ENCODE measurements around the gene FIG4. TPM values are rescaled to one million over a fixed set of nuclear protein-coding genes. Genes with fewer than 3 reads are reported as not detected.

FIG4 gene
- total RNA-seq, 1 donor from 2014 or later = 13.0 TPM

DNA sequence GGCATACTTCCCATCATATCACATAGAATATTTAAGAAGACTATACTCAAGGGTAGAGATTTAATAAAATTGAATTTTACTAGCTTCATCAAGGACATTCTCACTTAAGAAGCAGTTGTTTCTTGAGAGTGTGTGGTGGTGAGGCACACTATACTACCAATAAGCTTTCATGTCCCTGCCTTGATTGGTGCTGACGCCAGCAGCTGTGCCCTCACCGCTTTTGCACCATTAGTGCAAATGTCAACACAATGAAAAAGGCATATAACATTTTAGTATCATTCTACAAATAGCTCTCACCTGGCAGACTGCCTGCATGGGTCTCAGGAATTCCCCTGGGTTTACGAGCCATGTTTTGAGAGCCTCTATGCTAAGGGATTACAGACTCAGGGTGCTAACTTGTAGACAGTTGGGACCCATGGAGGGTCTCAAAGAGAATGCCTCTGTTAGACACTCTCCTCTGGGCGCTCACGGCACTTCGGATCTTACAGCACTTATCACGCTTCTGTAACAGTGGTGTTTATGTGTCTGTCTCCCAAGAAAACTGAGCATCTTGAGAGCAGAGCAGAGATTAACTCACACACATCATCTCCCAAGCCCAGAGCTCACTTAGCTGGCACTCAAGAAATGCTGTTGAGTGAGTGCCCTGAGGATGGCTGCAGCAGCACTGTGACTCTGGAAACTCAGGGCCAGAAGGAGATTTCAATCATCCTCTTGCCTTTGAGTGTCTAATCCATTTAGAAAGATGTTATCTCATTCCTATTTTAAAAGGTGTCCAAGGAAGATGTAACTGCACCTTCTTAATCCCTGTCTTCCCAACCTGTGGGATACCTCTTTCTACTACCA is 143.7 kb downstream of the FIG4 start:
- Mint-ChIP-seq H3K4me3 (ENCODE audit: unreplicated experiment) (no peak overlapping the region), H3K27ac (ENCODE audit: unreplicated experiment) (no peak overlapping the region), H3K4me1 (ENCODE audit: low read depth) (no peaks in the 10 kb centered on the region), H3K36me3 (ENCODE audit: low read depth) (peaks cover 3% of the 10 kb centered on the region), H3K27me3 (ENCODE audit: low read depth) (no peaks in the 10 kb centered on the region), H3K9me3 (ENCODE audit: low read depth) (peaks cover 11% of the 10 kb centered on the region)
- no peak for DNase-seq (ENCODE audit: low spot score)
- TF ChIP-seq, protein P1, sequence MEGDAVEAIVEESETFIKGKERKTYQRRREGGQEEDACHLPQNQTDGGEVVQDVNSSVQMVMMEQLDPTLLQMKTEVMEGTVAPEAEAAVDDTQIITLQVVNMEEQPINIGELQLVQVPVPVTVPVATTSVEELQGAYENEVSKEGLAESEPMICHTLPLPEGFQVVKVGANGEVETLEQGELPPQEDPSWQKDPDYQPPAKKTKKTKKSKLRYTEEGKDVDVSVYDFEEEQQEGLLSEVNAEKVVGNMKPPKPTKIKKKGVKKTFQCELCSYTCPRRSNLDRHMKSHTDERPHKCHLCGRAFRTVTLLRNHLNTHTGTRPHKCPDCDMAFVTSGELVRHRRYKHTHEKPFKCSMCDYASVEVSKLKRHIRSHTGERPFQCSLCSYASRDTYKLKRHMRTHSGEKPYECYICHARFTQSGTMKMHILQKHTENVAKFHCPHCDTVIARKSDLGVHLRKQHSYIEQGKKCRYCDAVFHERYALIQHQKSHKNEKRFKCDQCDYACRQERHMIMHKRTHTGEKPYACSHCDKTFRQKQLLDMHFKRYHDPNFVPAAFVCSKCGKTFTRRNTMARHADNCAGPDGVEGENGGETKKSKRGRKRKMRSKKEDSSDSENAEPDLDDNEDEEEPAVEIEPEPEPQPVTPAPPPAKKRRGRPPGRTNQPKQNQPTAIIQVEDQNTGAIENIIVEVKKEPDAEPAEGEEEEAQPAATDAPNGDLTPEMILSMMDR (IDR thresholded peaks at IDR 0.05) = no peak

DNA sequence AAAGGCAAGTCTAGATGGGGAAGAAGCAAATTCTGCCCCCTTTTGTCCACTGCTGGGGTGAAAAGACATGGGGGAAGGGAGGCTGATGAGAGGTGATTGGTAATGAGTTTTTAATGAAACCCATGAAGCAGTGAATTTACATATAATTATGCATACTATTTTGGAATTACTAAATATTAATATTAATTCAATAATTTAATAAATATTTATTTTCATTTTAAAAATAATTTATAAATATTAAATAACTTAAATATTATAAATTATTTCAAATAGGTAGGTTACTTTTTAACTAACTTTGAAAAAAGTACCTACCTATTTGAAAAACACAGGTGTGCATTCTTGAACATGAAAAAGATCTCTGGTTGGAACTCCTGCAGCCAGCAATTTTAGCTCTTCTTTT is 148.9 kb downstream of the FIG4 start:
- Mint-ChIP-seq H3K36me3 (ENCODE audit: low read depth) (no peaks in the 10 kb centered on the region), H3K4me1 (ENCODE audit: low read depth) (no peaks in the 10 kb centered on the region), H3K27ac (ENCODE audit: unreplicated experiment) (no peak overlapping the region), H3K9me3 (ENCODE audit: low read depth) (peaks cover 7% of the 10 kb centered on the region), H3K27me3 (ENCODE audit: low read depth) (no peaks in the 10 kb centered on the region), H3K4me3 (ENCODE audit: unreplicated experiment) (no peak overlapping the region)
- TF ChIP-seq, protein P1 (IDR thresholded peaks at IDR 0.05) = no peak
- DNase-seq (ENCODE audit: low spot score) = no peak

DNA sequence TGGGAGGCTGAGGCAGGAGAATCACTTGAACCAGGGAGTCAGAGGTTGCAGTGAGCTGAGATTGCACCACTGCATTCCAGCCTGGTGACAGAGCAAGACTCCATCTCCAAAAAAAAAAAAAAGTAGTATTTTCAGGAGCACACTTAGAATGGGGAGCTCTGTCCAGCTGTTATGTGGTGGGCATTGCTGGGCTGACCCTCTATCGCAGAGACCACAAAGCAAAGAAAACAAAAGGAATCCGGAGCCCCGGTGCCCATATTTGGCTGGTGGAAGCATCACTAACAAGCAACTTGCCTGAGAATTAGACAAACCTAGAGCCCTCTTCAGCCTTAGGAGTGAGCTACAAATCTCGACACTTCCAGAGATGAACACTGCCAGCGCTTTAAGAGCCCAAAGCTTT is 149.7 kb downstream of the FIG4 start:
- no peak for DNase-seq (ENCODE audit: low spot score)
- H3K4me1 Mint-ChIP-seq (ENCODE audit: low read depth) = no peaks in the 10 kb centered on the region
- peaks cover 7% of the 10 kb centered on the region for H3K9me3 Mint-ChIP-seq (ENCODE audit: low read depth)

DNA sequence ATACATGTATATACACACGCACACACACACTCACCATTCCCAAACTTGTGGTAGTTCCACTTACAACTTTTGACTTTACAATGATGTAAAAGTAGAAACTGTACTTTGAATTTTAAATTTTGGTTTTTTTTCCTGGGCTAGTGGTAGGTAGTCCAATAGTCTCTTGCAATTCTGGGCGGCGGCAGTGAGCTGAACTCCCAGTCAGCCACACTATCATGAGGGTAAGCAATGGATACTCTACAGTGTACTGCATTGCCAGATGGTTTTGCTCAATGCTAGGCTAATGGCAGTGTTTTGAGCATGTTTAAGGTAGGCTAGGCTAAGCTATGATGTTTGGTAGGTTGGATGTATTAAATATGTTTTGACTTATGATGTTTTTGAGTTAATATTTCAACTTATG is 150.8 kb downstream of the FIG4 start:
- Mint-ChIP-seq H3K9me3 (ENCODE audit: low read depth) (peaks cover 7% of the 10 kb centered on the region), H3K36me3 (ENCODE audit: low read depth) (no peaks in the 10 kb centered on the region), H3K27ac (ENCODE audit: unreplicated experiment) (no peak overlapping the region), H3K27me3 (ENCODE audit: low read depth) (peaks cover 2% of the 10 kb centered on the region), H3K4me1 (ENCODE audit: low read depth) (no peaks in the 10 kb centered on the region), H3K4me3 (ENCODE audit: unreplicated experiment) (no peak overlapping the region)
- TF ChIP-seq, protein P1 (IDR thresholded peaks at IDR 0.05) = no peak
- no peak for DNase-seq (ENCODE audit: low spot score)

More for the DNA sequence above, 149.7 kb downstream of the FIG4 start:
- Mint-ChIP-seq H3K27me3 (ENCODE audit: low read depth) (no peaks in the 10 kb centered on the region), H3K27ac (ENCODE audit: unreplicated experiment) (no peak overlapping the region), H3K36me3 (ENCODE audit: low read depth) (no peaks in the 10 kb centered on the region), H3K4me3 (ENCODE audit: unreplicated experiment) (no peak overlapping the region)
- TF ChIP-seq, protein P1 (IDR thresholded peaks at IDR 0.05) = no peak

DNA sequence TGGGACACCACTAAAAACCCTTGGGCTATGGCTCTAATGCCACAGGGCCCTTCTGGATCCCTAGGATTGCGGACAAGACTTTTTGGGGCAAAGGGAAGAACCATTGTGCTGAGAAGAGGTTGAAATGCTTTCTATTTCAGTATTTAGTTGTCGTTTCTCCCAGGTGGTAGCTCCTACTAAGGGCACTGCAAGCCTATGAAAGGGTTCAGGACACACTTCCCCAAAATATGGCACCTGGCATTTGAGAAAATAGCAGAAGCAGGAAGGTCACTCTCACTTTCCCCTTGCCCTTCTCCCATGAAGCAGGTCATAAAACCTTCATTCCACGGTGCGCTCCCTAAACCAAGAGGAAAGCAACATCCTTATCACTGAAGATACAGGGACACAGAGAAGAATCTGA is 161.6 kb downstream of the FIG4 start:
- Mint-ChIP-seq H3K9me3 (ENCODE audit: low read depth) (peaks cover 10% of the 10 kb centered on the region), H3K27me3 (ENCODE audit: low read depth) (no peaks in the 10 kb centered on the region), H3K4me3 (ENCODE audit: unreplicated experiment) (no peak overlapping the region), H3K4me1 (ENCODE audit: low read depth) (no peaks in the 10 kb centered on the region), H3K36me3 (ENCODE audit: low read depth) (no peaks in the 10 kb centered on the region), H3K27ac (ENCODE audit: unreplicated experiment) (no peak overlapping the region)
- TF ChIP-seq, protein P1 (IDR thresholded peaks at IDR 0.05) = no peak
- no peak for DNase-seq (ENCODE audit: low spot score)

Measured in chondrocyte (in vitro differentiated cells).